Keratinocyte (primary cell): ENCODE results near the gene ZCCHC24.

ENCODE experiments used
- CTCF ChIP-seq, 3 experiments: IDR thresholded peaks in 1 of 3; conservative IDR thresholded peaks in 1 of 3; optimal IDR thresholded peaks in 1 of 3; 2 replicates in 2 of 3; 3 replicates in 1 of 3; pipeline versions ENCODE3 to v1.5.1; 2011; ENCODE audit warnings: low read length in 3 of 3, mild to moderate bottlenecking in 3 of 3, moderate library complexity in 2 of 3, control low read depth in 1 of 3, inconsistent platforms in 1 of 3; ENCODE audit not compliant: insufficient read depth in 2 of 3; ENCODE audit errors: extremely low read depth in 1 of 3
- EZH2 ChIP-seq: IDR thresholded peaks from one replicate; pipeline ENCODE4 v1.6.1; 2012; ENCODE audit warnings: inconsistent platforms, mild to moderate bottlenecking, low read length, moderate library complexity

- TF ChIP-seq CTCF (optimal IDR thresholded peaks at IDR 0.05 in 1 of 3, IDR thresholded peaks at IDR 0.05 in 1 of 3, conservative IDR thresholded peaks at IDR 0.05 in 1 of 3; ENCODE audit: extremely low read depth in 1 of 3, insufficient read depth in 2 of 3, low read length in 3 of 3) = no peak
- TF ChIP-seq EZH2 = no peak
These were observed 60.5 kb downstream of the ZCCHC24 start for GRCh38 chr10:79384773-79385391.
